Nephron (organoid): ENCODE data around the gene VSTM2B.
"Not testable (repeated sequence)": the region's sequence is repeated elsewhere in the genome, so short reads cannot be mapped to it uniquely, and the experiment has no call there.

Source experiments
- H3K27ac Mint-ChIP-seq, 3 experiments: 2 replicates each; pipeline ENCODE4 v1.8.0; 2020; ENCODE audit warnings: mixed read lengths in 3 of 3, mild to moderate bottlenecking in 2 of 3, moderate library complexity in 1 of 3
- H3K27me3 Mint-ChIP-seq: 2 replicates; pipeline ENCODE4 v1.8.0; 2021; ENCODE audit warnings: low read depth, mild to moderate bottlenecking, moderate library complexity, mixed read lengths
- H3K36me3 Mint-ChIP-seq: 2 replicates; pipeline ENCODE4 v1.8.0; 2020; ENCODE audit warnings: low read depth, mixed read lengths
- H3K4me1 Mint-ChIP-seq: 2 replicates; pipeline ENCODE4 v1.8.0; 2020; ENCODE audit warnings: mixed read lengths
- H3K4me3 Mint-ChIP-seq, 3 experiments: 2 replicates each; pipeline ENCODE4 v1.8.0; 2020; ENCODE audit warnings: mild to moderate bottlenecking in 3 of 3, mixed read lengths in 3 of 3, moderate library complexity in 2 of 3
- H3K9me3 Mint-ChIP-seq: 2 replicates; pipeline ENCODE4 v1.8.0; 2020; ENCODE audit warnings: mixed read lengths
- CTCF ChIP-seq, 3 experiments: fragments of 200-600 bp; sonication (generic); IDR thresholded peaks; one replicate each; pipeline ENCODE4 v1.5.0; 2021; ENCODE audit warnings: antibody characterized with exemption in 3 of 3; ENCODE audit not compliant: unreplicated experiment in 3 of 3

Gene VSTM2B

GRCh38 chr19:29480507-29480906 is 45.3 kb upstream of the VSTM2B start:
- Mint-ChIP-seq H3K4me3 (no peak overlapping the region), H3K27me3 (peaks cover 22% of the 10 kb centered on the region), H3K9me3 (peaks cover 16% of the 10 kb centered on the region), H3K36me3 (peaks cover 4% of the 10 kb centered on the region), H3K4me1 (no peaks in the 10 kb centered on the region), H3K27ac (no peak overlapping the region)
- no peak for TF ChIP-seq CTCF (IDR thresholded peaks at IDR 0.05; ENCODE audit: unreplicated experiment in 3 of 3)

GRCh38 chr19:29482855-29483640 is 42.7 kb upstream of the VSTM2B start:
- Mint-ChIP-seq H3K4me1 (no peaks in the 10 kb centered on the region), H3K4me3 (no peak overlapping the region), H3K9me3 (peaks cover 16% of the 10 kb centered on the region), H3K27me3 (peaks cover 21% of the 10 kb centered on the region), H3K27ac (no peak overlapping the region), H3K36me3 (peaks cover 4% of the 10 kb centered on the region)
- TF ChIP-seq CTCF (IDR thresholded peaks at IDR 0.05; ENCODE audit: unreplicated experiment in 3 of 3) = no peak

- Mint-ChIP-seq H3K27ac (no peak overlapping the region), H3K36me3 (peaks cover 4% of the 10 kb centered on the region), H3K27me3 (peaks cover 21% of the 10 kb centered on the region), H3K4me1 (no peaks in the 10 kb centered on the region), H3K9me3 (peaks cover 16% of the 10 kb centered on the region), H3K4me3 (no peak overlapping the region)
- TF ChIP-seq CTCF (IDR thresholded peaks at IDR 0.05; ENCODE audit: unreplicated experiment in 3 of 3) = no peak
These were observed 42.2 kb upstream of the VSTM2B start for GRCh38 chr19:29483641-29483920.

GRCh38 chr19:29483944-29484581 is 41.7 kb upstream of the VSTM2B start:
- H3K27me3 Mint-ChIP-seq = peaks cover 22% of the 10 kb centered on the region
- H3K4me3 Mint-ChIP-seq = no peak overlapping the region
- peaks cover 4% of the 10 kb centered on the region for H3K36me3 Mint-ChIP-seq
- H3K27ac Mint-ChIP-seq = no peak overlapping the region
- no peaks in the 10 kb centered on the region for H3K4me1 Mint-ChIP-seq
- peaks cover 16% of the 10 kb centered on the region for H3K9me3 Mint-ChIP-seq
- TF ChIP-seq CTCF (IDR thresholded peaks at IDR 0.05; ENCODE audit: unreplicated experiment in 3 of 3) = no peak

GRCh38 chr19:29484876-29485275 is 40.9 kb upstream of the VSTM2B start:
- H3K4me3 Mint-ChIP-seq = no peak overlapping the region
- no peaks in the 10 kb centered on the region for H3K4me1 Mint-ChIP-seq
- H3K27ac Mint-ChIP-seq = no peak overlapping the region
- H3K36me3 Mint-ChIP-seq = peaks cover 4% of the 10 kb centered on the region
- TF ChIP-seq CTCF (IDR thresholded peaks at IDR 0.05; ENCODE audit: unreplicated experiment in 3 of 3) = no peak
- peaks cover 29% of the 10 kb centered on the region for H3K27me3 Mint-ChIP-seq
- peaks cover 14% of the 10 kb centered on the region for H3K9me3 Mint-ChIP-seq

- Mint-ChIP-seq H3K4me3 (no peak overlapping the region), H3K4me1 (no peaks in the 10 kb centered on the region), H3K36me3 (peaks cover 4% of the 10 kb centered on the region), H3K27me3 (peaks cover 26% of the 10 kb centered on the region), H3K9me3 (peaks cover 12% of the 10 kb centered on the region), H3K27ac (no peak overlapping the region)
- no peak for TF ChIP-seq CTCF (IDR thresholded peaks at IDR 0.05; ENCODE audit: unreplicated experiment in 3 of 3)
These were observed 40.5 kb upstream of the VSTM2B start for GRCh38 chr19:29485293-29485692.

- H3K4me3 Mint-ChIP-seq, H3K4me1 Mint-ChIP-seq, H3K36me3 Mint-ChIP-seq, H3K9me3 Mint-ChIP-seq, H3K27ac Mint-ChIP-seq: not testable (repeated sequence)
- peaks cover 29% of the 10 kb centered on the region for H3K27me3 Mint-ChIP-seq
These were observed 38.8 kb upstream of the VSTM2B start for GRCh38 chr19:29486961-29487360.
